ENCODE results near the gene GATB. TPM values are rescaled to one million over a fixed set of nuclear protein-coding genes. Genes with fewer than 3 reads are reported as not detected.

Gene GATB
- total and polyA plus RNA-seq, 2 donors (not counting 1 experiment from before 2014, with no cell fraction given): 11.6 to 19.2 TPM

DNA sequence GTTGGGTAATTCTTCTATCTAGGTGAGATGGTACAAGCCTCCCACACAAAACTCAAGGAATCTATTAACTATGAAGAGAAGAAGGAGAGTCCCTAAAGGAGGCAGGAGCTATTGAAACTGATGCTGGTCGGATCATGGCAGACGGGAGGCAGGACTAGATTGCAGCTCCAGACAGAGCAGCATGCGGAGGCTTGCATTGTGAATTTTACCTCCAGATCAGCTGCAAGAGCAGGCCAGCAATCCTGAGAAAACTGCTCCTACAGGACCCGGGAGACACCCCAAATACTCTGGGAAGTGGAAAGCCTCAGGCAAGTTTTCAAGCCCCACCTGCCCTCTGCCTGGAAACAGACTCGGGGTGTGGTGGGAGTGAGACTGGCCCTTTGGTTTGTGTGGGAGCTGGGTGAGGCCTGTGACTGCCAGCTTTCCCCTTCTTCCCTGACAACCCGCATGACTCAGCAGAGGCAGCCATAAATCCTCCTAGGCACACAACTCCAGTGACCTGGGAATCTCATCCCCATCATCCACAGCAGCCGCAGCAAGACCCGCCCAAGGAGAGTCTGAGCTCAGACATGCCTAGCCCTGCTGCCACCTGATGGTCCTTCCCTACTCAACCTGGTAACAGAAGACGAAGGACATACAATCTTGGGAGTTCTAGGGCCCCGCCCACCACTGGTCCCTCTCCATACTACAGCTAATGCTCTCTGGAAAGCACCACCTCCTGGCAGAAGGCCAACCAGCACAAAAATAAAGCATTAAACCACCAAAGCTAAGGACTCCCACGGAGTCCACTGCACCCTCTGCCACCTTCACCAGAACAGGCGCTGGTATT, 30.9 kb downstream of the GATB start:
- H3K4me3 Mint-ChIP-seq: no peak overlapping the region

DNA sequence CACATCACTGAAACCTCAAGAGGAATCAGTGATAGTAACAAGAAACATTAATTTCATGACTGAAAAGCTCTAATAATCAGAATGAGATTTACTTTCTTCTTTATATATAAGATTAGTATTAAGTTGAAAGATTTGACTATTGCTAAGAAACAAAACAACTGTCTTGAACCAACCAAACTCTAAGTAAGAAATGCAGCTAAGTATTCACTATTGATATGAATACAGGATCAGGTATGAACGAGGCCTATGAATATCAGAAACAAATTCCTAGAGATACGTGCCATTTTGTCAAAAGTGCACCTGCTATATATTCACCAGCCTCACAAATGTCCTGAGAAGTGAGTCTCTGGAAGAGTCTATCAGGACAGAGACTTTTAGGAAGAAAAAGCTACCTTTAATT, 32.1 kb downstream of the GATB start:
- H3K27ac Mint-ChIP-seq: no peak overlapping the region
- H3K4me1 ChIP-seq (ENCODE audit: control insufficient read depth in 2 of 2, insufficient read depth in 2 of 2, low read length in 2 of 2): no peaks in the 10 kb centered on the region
- intact Hi-C loops (cut with micrococcal nuclease): no loop called here
- no peak for DNase-seq
- H4K20me1 ChIP-seq (ENCODE audit: control insufficient read depth, insufficient read depth, low read length, poor library complexity, severe bottlenecking): no peaks in the 10 kb centered on the region
- no peaks in the 10 kb centered on the region for H3K27me3 ChIP-seq (replicated peaks in 1 of 4; ENCODE audit: control extremely low read depth in 1 of 4, control insufficient read depth in 3 of 4, insufficient read depth in 4 of 4, low read length in 3 of 4)
- no peak overlapping the region for H3K27ac ChIP-seq (ENCODE audit: low read length in 2 of 2)
- H3K4me1 Mint-ChIP-seq: no peaks in the 10 kb centered on the region
- ChIA-PET POLR2A (no interaction called here), CTCF (no interaction called here)
- H3K4me3 Mint-ChIP-seq: no peak overlapping the region
- H3K79me2 ChIP-seq (ENCODE audit: control insufficient read depth, insufficient read depth, low read length): peaks cover 3% of the 10 kb centered on the region
- TF ChIP-seq, protein P1, sequence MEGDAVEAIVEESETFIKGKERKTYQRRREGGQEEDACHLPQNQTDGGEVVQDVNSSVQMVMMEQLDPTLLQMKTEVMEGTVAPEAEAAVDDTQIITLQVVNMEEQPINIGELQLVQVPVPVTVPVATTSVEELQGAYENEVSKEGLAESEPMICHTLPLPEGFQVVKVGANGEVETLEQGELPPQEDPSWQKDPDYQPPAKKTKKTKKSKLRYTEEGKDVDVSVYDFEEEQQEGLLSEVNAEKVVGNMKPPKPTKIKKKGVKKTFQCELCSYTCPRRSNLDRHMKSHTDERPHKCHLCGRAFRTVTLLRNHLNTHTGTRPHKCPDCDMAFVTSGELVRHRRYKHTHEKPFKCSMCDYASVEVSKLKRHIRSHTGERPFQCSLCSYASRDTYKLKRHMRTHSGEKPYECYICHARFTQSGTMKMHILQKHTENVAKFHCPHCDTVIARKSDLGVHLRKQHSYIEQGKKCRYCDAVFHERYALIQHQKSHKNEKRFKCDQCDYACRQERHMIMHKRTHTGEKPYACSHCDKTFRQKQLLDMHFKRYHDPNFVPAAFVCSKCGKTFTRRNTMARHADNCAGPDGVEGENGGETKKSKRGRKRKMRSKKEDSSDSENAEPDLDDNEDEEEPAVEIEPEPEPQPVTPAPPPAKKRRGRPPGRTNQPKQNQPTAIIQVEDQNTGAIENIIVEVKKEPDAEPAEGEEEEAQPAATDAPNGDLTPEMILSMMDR (IDR thresholded peaks at IDR 0.05): no peak
- TF ChIP-seq EZH2 (IDR thresholded peaks at IDR 0.05; ENCODE audit: borderline replicate concordance, insufficient read depth, low read depth, low read length, poor library complexity, severe bottlenecking): no peak
- no CpG with 5 or more reads among the region's 2 CpGs for WGBS (ENCODE audit: insufficient coverage)
- H2AFZ ChIP-seq (ENCODE audit: insufficient read depth, low read depth, low read length, poor library complexity, severe bottlenecking): no peak overlapping the region
- no peak overlapping the region for H3K4me3 ChIP-seq (ENCODE audit: control extremely low read depth in 1 of 5, extremely low read depth in 1 of 5, insufficient read depth in 1 of 5, low read depth in 2 of 5, low read length in 4 of 5)
- no peak overlapping the region for H3K4me2 ChIP-seq (replicated peaks; ENCODE audit: low read depth, low read length, poor library complexity, severe bottlenecking)
- no peaks in the 10 kb centered on the region for H3K9me3 Mint-ChIP-seq (ENCODE audit: insufficient read depth)
- H3K9ac ChIP-seq (ENCODE audit: low read length): no peak overlapping the region
- no peak for ATAC-seq (ENCODE audit: low read depth)
- H3K36me3 ChIP-seq (replicated peaks in 1 of 2; ENCODE audit: control extremely low read depth in 1 of 2, control insufficient read depth in 1 of 2, extremely low read depth in 1 of 2, insufficient read depth in 2 of 2, low read length in 1 of 2): no peaks in the 10 kb centered on the region
- H3K9me3 ChIP-seq (ENCODE audit: control extremely low read depth in 1 of 3, control insufficient read depth in 2 of 3, insufficient read depth in 1 of 3, low read length in 2 of 3): no peaks in the 10 kb centered on the region
- no peaks in the 10 kb centered on the region for H3K27me3 Mint-ChIP-seq

More for the DNA sequence above, 30.9 kb downstream of the GATB start:
- DNase-seq: no peak
- Histone ChIP-seq H4K20me1 (ENCODE audit: control insufficient read depth, insufficient read depth, low read length, poor library complexity, severe bottlenecking) (no peaks in the 10 kb centered on the region), H3K4me3 (ENCODE audit: control extremely low read depth in 1 of 5, extremely low read depth in 1 of 5, insufficient read depth in 1 of 5, low read depth in 2 of 5, low read length in 4 of 5) (no peak overlapping the region), H3K27ac (ENCODE audit: low read length in 2 of 2) (no peak overlapping the region), H3K36me3 (replicated peaks in 1 of 2; ENCODE audit: control extremely low read depth in 1 of 2, control insufficient read depth in 1 of 2, extremely low read depth in 1 of 2, insufficient read depth in 2 of 2, low read length in 1 of 2) (no peaks in the 10 kb centered on the region), H3K4me2 (replicated peaks; ENCODE audit: low read depth, low read length, poor library complexity, severe bottlenecking) (no peak overlapping the region), H3K4me1 (ENCODE audit: control insufficient read depth in 2 of 2, insufficient read depth in 2 of 2, low read length in 2 of 2) (no peaks in the 10 kb centered on the region), H3K27me3 (replicated peaks in 1 of 4; ENCODE audit: control extremely low read depth in 1 of 4, control insufficient read depth in 3 of 4, insufficient read depth in 4 of 4, low read length in 3 of 4) (no peaks in the 10 kb centered on the region), H2AFZ (ENCODE audit: insufficient read depth, low read depth, low read length, poor library complexity, severe bottlenecking) (no peak overlapping the region), H3K9ac (ENCODE audit: low read length) (no peak overlapping the region), H3K9me3 (ENCODE audit: control extremely low read depth in 1 of 3, control insufficient read depth in 2 of 3, insufficient read depth in 1 of 3, low read length in 2 of 3) (no peaks in the 10 kb centered on the region), H3K79me2 (ENCODE audit: control insufficient read depth, insufficient read depth, low read length) (peaks cover 3% of the 10 kb centered on the region)
- TF ChIP-seq, protein P1 (IDR thresholded peaks at IDR 0.05): no peak
- TF ChIP-seq EZH2 (IDR thresholded peaks at IDR 0.05; ENCODE audit: borderline replicate concordance, insufficient read depth, low read depth, low read length, poor library complexity, severe bottlenecking): no peak
- Mint-ChIP-seq H3K9me3 (ENCODE audit: insufficient read depth) (no peaks in the 10 kb centered on the region), H3K4me1 (peaks cover 2% of the 10 kb centered on the region), H3K27ac (no peak overlapping the region), H3K27me3 (no peaks in the 10 kb centered on the region)
- intact Hi-C loops (cut with micrococcal nuclease): no loop called here
- ATAC-seq (ENCODE audit: low read depth): no peak
- ChIA-PET CTCF (no interaction called here), POLR2A (no interaction called here)
- 100% methylated on average over 9 of the region's 12 CpGs for WGBS (ENCODE audit: insufficient coverage)
